Mucosa of descending colon (tissue), 3 donors: ENCODE data around the gene GRK1. TPM values are rescaled to one million over a fixed set of nuclear protein-coding genes. Genes with fewer than 3 reads are reported as not detected.

Source experiments
- ATAC-seq: fragments of 200-7000 bp; cut with Tn5 transposase; one replicate; pipeline ENCODE4 v1.9.1; 2020; ENCODE audit warnings: mild to moderate bottlenecking, moderate library complexity
- DNase-seq, 3 donors: peaks; one replicate each; pipeline ENCODE4 v3.0.0-alpha.2; 2020
- H3K36me3 ChIP-seq: fragments of 200-600 bp; one replicate; pipeline ENCODE4 v1.8.0; 2021; ENCODE audit warnings: low read depth, mild to moderate bottlenecking
- H3K4me1 ChIP-seq: fragments of 200-600 bp; one replicate; pipeline ENCODE4 v1.8.0; 2021; ENCODE audit warnings: low read depth, mild to moderate bottlenecking
- H3K4me3 ChIP-seq: fragments of 200-600 bp; one replicate; pipeline ENCODE4 v1.8.0; 2021; ENCODE audit warnings: mild to moderate bottlenecking
- H3K9me3 ChIP-seq: fragments of 200-600 bp; one replicate; pipeline ENCODE4 v1.8.0; 2021; ENCODE audit warnings: mild to moderate bottlenecking
- intact Hi-C, 2 donors: fragments of 100-400 bp; cut with DNase I in 1 of 2; cut with micrococcal nuclease in 1 of 2; formaldehyde crosslinking; loops; one replicate each; pipeline versions ENCODE4 v1.11.0 to v1.11.1; 2022; cut with DNase I, micrococcal nuclease
- total RNA-seq, 3 donors: library from RNA; stranded (reverse); fragmentation: NEBNext Ultra II Directional in 2 of 3; extraction: Animal tissue kit (Norgen Biotek cat#: 25700) in 2 of 3; gene quantifications; one replicate each; pipeline versions ENCODE4 v1.2.1 to v1.2.4, GENCODE V29; 2021 to 2023
- TF ChIP-seq, protein P1 (sequence below): fragments of 200-600 bp; IDR thresholded peaks from one replicate; pipeline ENCODE4 v1.8.0; 2022; ENCODE audit warnings: antibody characterized with exemption, mild to moderate bottlenecking
- donor health status: DM: no; HTN: no; CAD: no; lungs with moderate emphysema.
- donor health status: DM: no; HTN: no; CAD: no.
- donor health status: DM: no; HTN: yes; CAD: no.

GRK1 gene
- total RNA-seq, 3 donors from 2014 or later: 0.09 to 0.19 (median 0.09) TPM

DNA sequence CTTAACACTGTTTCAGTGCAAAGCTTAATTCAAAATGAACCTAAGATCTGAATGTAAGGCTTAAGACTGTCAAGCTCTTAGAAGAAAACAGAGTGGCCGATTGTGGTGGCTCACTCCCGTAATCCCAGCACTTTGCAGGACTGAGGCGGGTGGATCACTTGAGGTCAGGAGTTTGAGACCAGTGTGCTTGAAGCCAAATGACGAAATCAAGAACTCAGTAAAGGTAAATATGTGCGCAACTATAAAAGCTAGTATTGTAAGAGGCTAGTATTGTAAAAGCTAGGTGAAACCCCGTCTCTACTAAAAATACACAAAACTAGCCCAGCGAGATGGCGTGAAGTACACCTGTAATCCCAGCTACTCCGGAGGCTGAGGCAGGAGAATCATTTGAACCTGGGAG lies 21.7 kb upstream of the GRK1 start:
- peak; percentile 7 for ATAC-seq

DNA sequence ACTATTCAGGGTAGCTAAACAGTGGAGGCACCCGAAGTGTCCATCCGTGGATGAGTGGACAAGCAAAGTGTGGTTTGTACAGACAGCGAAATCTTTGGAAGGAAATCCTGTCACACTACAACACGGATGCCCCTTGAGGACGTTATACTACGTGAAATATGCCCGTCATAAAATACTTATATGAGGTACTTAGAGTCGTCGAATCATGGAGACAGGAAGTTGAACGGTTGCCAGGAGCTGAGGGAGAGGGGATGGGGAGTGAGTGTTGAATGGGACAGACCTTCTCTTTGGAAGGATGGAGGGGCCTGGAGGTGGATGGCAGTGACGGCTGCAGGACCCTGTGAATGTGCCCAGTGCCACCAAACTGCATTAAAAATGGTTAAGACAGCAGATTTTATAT lies 20.6 kb upstream of the GRK1 start:
- Histone ChIP-seq H3K9me3 (no peaks in the 10 kb centered on the region), H3K4me1 (peaks cover 18% of the 10 kb centered on the region), H3K36me3 (no peaks in the 10 kb centered on the region), H3K4me3 (no peak overlapping the region)
- intact Hi-C loops: no loop called here
- DNase-seq: peak in 2 of 3 donors; percentile 41 to 66
- TF ChIP-seq, protein P1, sequence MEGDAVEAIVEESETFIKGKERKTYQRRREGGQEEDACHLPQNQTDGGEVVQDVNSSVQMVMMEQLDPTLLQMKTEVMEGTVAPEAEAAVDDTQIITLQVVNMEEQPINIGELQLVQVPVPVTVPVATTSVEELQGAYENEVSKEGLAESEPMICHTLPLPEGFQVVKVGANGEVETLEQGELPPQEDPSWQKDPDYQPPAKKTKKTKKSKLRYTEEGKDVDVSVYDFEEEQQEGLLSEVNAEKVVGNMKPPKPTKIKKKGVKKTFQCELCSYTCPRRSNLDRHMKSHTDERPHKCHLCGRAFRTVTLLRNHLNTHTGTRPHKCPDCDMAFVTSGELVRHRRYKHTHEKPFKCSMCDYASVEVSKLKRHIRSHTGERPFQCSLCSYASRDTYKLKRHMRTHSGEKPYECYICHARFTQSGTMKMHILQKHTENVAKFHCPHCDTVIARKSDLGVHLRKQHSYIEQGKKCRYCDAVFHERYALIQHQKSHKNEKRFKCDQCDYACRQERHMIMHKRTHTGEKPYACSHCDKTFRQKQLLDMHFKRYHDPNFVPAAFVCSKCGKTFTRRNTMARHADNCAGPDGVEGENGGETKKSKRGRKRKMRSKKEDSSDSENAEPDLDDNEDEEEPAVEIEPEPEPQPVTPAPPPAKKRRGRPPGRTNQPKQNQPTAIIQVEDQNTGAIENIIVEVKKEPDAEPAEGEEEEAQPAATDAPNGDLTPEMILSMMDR: no peak
- ATAC-seq: peak; percentile 60

More for the DNA sequence above, 21.7 kb upstream of the GRK1 start:
- no peak overlapping the region for H3K4me3 ChIP-seq
- DNase-seq: peak in 1 of 3 donors; percentile 14
- intact Hi-C loops: no loop called here
- H3K9me3 ChIP-seq: no peaks in the 10 kb centered on the region
- H3K36me3 ChIP-seq: no peaks in the 10 kb centered on the region
- TF ChIP-seq, protein P1: no peak
- H3K4me1 ChIP-seq: peaks cover 18% of the 10 kb centered on the region

DNA sequence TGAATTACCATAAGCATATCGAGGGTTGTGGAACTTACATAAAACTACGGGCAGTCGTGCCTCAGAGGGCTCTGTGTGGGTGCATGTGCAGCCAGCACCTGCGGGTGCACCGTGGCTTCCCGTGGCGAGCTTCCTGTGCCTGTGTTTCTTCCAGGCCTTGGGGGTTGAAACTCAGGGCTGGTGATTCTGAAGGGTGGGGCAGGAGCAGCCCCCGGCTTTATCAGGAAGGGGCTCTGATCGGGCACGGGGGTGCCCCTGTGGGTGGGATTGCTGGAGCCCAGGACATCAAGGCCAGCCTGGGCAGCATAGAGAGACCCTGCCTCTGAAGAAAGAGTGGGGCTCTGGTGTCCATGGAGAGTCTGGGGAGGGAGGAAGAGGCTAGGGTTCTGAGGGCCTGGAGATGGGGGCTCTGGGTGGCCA lies 20.1 kb upstream of the GRK1 start:
- ATAC-seq (no peak), DNase-seq (peak in 1 of 3 donors; percentile 41)
- Histone ChIP-seq H3K36me3 (no peaks in the 10 kb centered on the region), H3K4me3 (no peak overlapping the region), H3K9me3 (no peaks in the 10 kb centered on the region), H3K4me1 (peaks cover 18% of the 10 kb centered on the region)
- intact Hi-C loops: no loop called here
- TF ChIP-seq, protein P1: no peak

DNA sequence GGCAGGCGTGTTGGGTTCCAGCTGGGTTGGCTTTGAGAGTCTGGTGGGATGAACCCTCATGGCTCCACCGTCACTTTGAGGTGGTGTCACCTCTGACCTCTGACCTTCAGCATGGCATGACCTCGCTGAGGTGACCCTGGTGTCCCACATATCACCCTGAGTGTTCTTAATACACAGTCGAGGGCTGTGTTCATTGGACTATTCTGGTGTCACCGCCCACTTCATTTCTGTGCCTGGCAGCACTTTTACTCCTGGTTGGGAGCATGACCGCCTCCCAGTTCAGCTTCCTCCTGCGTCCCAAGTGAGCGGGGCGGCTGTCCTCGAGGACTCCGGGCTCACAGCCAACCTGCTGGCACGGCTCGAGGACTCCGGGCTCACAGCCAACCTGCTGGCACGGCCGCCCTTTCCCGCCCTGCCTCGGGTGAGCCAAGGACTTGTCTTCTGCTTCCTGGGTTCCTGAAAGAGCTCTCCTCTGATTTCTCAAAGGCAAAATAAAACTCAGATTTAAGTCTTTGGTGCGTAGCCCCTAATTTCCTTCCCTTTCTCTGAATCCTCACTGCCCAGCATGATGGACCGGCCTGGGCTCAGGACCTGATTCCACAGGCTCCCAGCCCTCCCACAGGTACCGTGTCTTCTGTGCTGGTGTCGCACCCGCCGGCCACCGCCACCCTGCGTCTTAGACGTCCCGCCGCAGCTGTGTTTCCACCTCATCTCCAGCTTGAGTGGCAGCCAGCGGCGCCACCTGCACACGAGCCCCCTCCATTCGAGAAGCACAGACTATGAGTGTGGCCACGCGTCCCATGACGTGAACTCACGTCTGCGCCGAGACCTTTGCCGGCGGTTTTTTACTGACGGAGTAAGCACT lies 19.4 kb upstream of the GRK1 start:
- TF ChIP-seq, protein P1: no peak
- DNase-seq (peak; percentile 93 to 98 (median 97)), ATAC-seq (peak; percentile 94)
- peaks cover 18% of the 10 kb centered on the region for H3K4me1 ChIP-seq
- intact Hi-C loops: no loop called here
- H3K9me3 ChIP-seq: no peaks in the 10 kb centered on the region
- H3K36me3 ChIP-seq: no peaks in the 10 kb centered on the region
- H3K4me3 ChIP-seq: no peak overlapping the region

DNA sequence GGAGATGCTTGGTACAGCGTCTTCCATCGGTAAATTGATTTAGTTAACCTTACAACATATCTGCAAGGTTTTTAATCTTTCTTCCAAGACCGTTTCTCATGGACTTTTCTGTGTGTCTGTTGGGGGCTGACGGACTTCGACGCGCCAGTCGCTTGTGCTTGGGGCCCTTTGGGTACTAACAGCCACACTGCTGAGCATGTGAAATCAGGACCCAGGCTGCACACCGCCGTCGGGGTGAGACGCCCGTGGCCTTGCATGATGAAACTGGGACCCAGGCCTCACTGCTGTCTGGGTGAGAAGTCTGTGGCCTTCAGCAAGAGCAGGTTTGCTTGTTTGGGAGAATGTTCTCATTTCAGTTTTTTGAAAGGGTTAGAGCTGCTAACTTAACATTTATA lies 18.8 kb upstream of the GRK1 start:
- peak in 2 of 3 donors; percentile 34 to 40 for DNase-seq
- no peak overlapping the region for H3K4me3 ChIP-seq
- H3K4me1 ChIP-seq: peaks cover 18% of the 10 kb centered on the region
- H3K9me3 ChIP-seq: no peaks in the 10 kb centered on the region
- TF ChIP-seq, protein P1: no peak
- no peaks in the 10 kb centered on the region for H3K36me3 ChIP-seq
- intact Hi-C loops: no loop called here
- ATAC-seq: no peak
